ENCODE results near the gene UBE4B.

GRCh38 chr1:10171995-10172669 is 139.4 kb downstream of the UBE4B start:
- no peak for TF ChIP-seq REST (IDR thresholded peaks at IDR 0.05)
- no peak for TF ChIP-seq TAF1 (conservative IDR thresholded peaks at IDR 0.05)
- TF ChIP-seq ATF3 (IDR thresholded peaks at IDR 0.05), result no peak
- no peak for TF ChIP-seq CTCF (IDR thresholded peaks at IDR 0.05; ENCODE audit: low read depth, low read length, missing input control)
- TF ChIP-seq RXRA (IDR thresholded peaks at IDR 0.05), result no peak
- TF ChIP-seq YY1 (IDR thresholded peaks at IDR 0.05), result no peak
- TF ChIP-seq FOXA1 (IDR thresholded peaks at IDR 0.05), result no peak
- no peak for TF ChIP-seq HNF4A (conservative IDR thresholded peaks at IDR 0.05)
- no peak for TF ChIP-seq GABPA (IDR thresholded peaks at IDR 0.05 in 1 of 2, conservative IDR thresholded peaks at IDR 0.05 in 1 of 2)
- TF ChIP-seq MAX (IDR thresholded peaks at IDR 0.05), result no peak
- TF ChIP-seq EGR1 (IDR thresholded peaks at IDR 0.05; ENCODE audit: low read depth in 2 of 2), result no peak
- TF ChIP-seq ZBTB33 (IDR thresholded peaks at IDR 0.05), result no peak
- TF ChIP-seq JUND (IDR thresholded peaks at IDR 0.05), result no peak
